Caco-2 (cell line): ENCODE results near the gene ATP8B1. TPM values are rescaled to one million over a fixed set of nuclear protein-coding genes. Genes with fewer than 3 reads are reported as not detected.

Source experiments
- BruUV-seq: library from RNA; stranded (reverse); fragments of 400-500 nt; replicated peaks from 2 replicates; lab custom pipeline; 2021; lab: Mats Ljungman, UMichigan
- CTCF ChIA-PET: fragments of 300-600 bp; sonication (Branson Sonifier 250); formaldehyde crosslinking; loops from one replicate; lab custom pipeline; 2022; ENCODE audit warnings: antibody characterized with exemption; lab: Charles Lee
- POLR2A ChIA-PET: fragments of 300-600 bp; sonication (Branson Sonifier 250); formaldehyde crosslinking; loops from one replicate; lab custom pipeline; 2022; ENCODE audit warnings: antibody characterized with exemption; lab: Charles Lee
- DNase-seq, 2 experiments: peaks; one replicate each; pipeline versions ENCODE4 v3.0.0 to v3.0.0-alpha.2; 2020 to 2022
- H3K27me3 ChIP-seq: replicated peaks from 2 replicates; pipeline ENCODE4 v1.6.0; 2011; ENCODE audit warnings: low read length; ENCODE audit not compliant: control insufficient read depth, insufficient read depth
- H3K36me3 ChIP-seq: 2 replicates; pipeline ENCODE4 v1.5.1; 2011; ENCODE audit warnings: low read length; ENCODE audit not compliant: control insufficient read depth, insufficient read depth
- H3K4me1 ChIP-seq: fragments of 250-450 bp; sonication (Bioruptor Pico); 2 replicates; pipeline ENCODE4 v1.5.1; 2020; ENCODE audit warnings: mild to moderate bottlenecking
- H3K4me3 ChIP-seq: 2 replicates; pipeline ENCODE4 v1.5.1; 2011; ENCODE audit warnings: low read depth, mild to moderate bottlenecking, control low read depth, low read length
- H3K9me3 ChIP-seq: fragments of 250-450 bp; sonication (Bioruptor Pico); 2 replicates; pipeline ENCODE4 v1.5.1; 2020; ENCODE audit warnings: mild to moderate bottlenecking, moderate library complexity
- H3K27ac Mint-ChIP-seq: one replicate; pipeline ENCODE4 v1.8.0; 2022; ENCODE audit warnings: mixed read lengths; ENCODE audit not compliant: unreplicated experiment
- H3K27me3 Mint-ChIP-seq: one replicate; pipeline ENCODE4 v1.8.0; 2022; ENCODE audit warnings: mixed read lengths; ENCODE audit not compliant: insufficient read depth, unreplicated experiment
- H3K36me3 Mint-ChIP-seq: one replicate; pipeline ENCODE4 v1.8.0; 2022; ENCODE audit warnings: mild to moderate bottlenecking, mixed read lengths; ENCODE audit not compliant: insufficient read depth, unreplicated experiment
- H3K4me1 Mint-ChIP-seq: one replicate; pipeline ENCODE4 v1.8.0; 2022; ENCODE audit warnings: low read depth, mixed read lengths; ENCODE audit not compliant: unreplicated experiment
- H3K4me3 Mint-ChIP-seq: one replicate; pipeline ENCODE4 v1.8.0; 2022; ENCODE audit warnings: mild to moderate bottlenecking, moderate library complexity, mixed read lengths; ENCODE audit not compliant: unreplicated experiment
- H3K9me3 Mint-ChIP-seq: one replicate; pipeline ENCODE4 v1.8.0; 2022; ENCODE audit warnings: mixed read lengths; ENCODE audit not compliant: unreplicated experiment
- intact Hi-C: fragments of 100-400 bp; cut with micrococcal nuclease; formaldehyde crosslinking; loops from one replicate; pipeline ENCODE4 v1.10.0; 2022; ENCODE audit not compliant: unreplicated experiment
- total RNA-seq: library from RNA; stranded (reverse); gene quantifications from 2 replicates; pipeline ENCODE4 v1.2.3, GENCODE V29; 2022
- TF ChIP-seq, protein P1 (sequence below), 2 experiments: fragments of 200-600 bp in 1 of 2; IDR thresholded peaks; 1 replicate in 1 of 2; 2 replicates in 1 of 2; pipeline versions ENCODE4 v1.5.1 to v1.8.0; 2011 to 2022; ENCODE audit warnings: antibody characterized with exemption in 1 of 2, control low read depth in 1 of 2, inconsistent platforms in 1 of 2, low read depth in 1 of 2, low read length in 1 of 2, mild to moderate bottlenecking in 1 of 2, moderate library complexity in 1 of 2; ENCODE audit not compliant: insufficient read depth in 1 of 2, severe bottlenecking in 1 of 2, unreplicated experiment in 1 of 2

ATP8B1 gene
- total RNA-seq, 1 experiment from 2014 or later = 31.6 TPM

DNA sequence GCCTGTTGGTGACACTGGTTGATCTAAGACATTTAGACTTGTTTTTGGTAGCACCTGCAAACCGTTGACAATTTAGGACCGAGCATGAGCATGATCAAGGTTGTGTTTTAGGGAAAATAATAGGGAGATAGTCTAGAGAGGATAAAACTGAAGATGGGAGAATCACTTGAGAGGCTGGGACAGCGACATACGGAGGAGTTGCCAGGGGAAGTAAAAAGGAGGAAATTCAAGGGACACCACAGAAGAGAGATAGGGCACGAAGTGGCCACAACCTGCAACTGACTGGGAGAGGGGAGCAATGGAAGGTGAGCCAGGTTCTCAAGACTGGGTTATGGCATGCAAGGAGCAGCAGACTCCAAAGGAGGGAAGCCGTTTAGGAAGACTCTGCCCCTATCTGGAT, 1.4 kb upstream of the ATP8B1 start:
- peak overlapping the region; percentile 81 for H3K4me3 Mint-ChIP-seq
- Histone ChIP-seq H3K4me3 (no peak overlapping the region), H3K36me3 (no peaks in the 10 kb centered on the region), H3K9me3 (no peaks in the 10 kb centered on the region), H3K27me3 (no peaks in the 10 kb centered on the region), H3K4me1 (no peaks in the 10 kb centered on the region)
- BruUV-seq = no TSS peak
- no peak for DNase-seq
- ChIA-PET POLR2A (no interaction called here), CTCF (no interaction called here)
- TF ChIP-seq, protein P1, sequence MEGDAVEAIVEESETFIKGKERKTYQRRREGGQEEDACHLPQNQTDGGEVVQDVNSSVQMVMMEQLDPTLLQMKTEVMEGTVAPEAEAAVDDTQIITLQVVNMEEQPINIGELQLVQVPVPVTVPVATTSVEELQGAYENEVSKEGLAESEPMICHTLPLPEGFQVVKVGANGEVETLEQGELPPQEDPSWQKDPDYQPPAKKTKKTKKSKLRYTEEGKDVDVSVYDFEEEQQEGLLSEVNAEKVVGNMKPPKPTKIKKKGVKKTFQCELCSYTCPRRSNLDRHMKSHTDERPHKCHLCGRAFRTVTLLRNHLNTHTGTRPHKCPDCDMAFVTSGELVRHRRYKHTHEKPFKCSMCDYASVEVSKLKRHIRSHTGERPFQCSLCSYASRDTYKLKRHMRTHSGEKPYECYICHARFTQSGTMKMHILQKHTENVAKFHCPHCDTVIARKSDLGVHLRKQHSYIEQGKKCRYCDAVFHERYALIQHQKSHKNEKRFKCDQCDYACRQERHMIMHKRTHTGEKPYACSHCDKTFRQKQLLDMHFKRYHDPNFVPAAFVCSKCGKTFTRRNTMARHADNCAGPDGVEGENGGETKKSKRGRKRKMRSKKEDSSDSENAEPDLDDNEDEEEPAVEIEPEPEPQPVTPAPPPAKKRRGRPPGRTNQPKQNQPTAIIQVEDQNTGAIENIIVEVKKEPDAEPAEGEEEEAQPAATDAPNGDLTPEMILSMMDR (IDR thresholded peaks at IDR 0.05; ENCODE audit: insufficient read depth in 1 of 2, low read depth in 1 of 2, low read length in 1 of 2, severe bottlenecking in 1 of 2, unreplicated experiment in 1 of 2) = no peak
- no peaks in the 10 kb centered on the region for H3K9me3 Mint-ChIP-seq
- no peaks in the 10 kb centered on the region for H3K27me3 Mint-ChIP-seq
- intact Hi-C loops = loop anchor here (5.0 kb wide), 4 partner anchors 42 to 87 kb away; no protein-coding TSS in a partner anchor
- H3K27ac Mint-ChIP-seq = no peak overlapping the region
- H3K4me1 Mint-ChIP-seq = peaks cover 7% of the 10 kb centered on the region
- H3K36me3 Mint-ChIP-seq = peaks cover 6% of the 10 kb centered on the region

DNA sequence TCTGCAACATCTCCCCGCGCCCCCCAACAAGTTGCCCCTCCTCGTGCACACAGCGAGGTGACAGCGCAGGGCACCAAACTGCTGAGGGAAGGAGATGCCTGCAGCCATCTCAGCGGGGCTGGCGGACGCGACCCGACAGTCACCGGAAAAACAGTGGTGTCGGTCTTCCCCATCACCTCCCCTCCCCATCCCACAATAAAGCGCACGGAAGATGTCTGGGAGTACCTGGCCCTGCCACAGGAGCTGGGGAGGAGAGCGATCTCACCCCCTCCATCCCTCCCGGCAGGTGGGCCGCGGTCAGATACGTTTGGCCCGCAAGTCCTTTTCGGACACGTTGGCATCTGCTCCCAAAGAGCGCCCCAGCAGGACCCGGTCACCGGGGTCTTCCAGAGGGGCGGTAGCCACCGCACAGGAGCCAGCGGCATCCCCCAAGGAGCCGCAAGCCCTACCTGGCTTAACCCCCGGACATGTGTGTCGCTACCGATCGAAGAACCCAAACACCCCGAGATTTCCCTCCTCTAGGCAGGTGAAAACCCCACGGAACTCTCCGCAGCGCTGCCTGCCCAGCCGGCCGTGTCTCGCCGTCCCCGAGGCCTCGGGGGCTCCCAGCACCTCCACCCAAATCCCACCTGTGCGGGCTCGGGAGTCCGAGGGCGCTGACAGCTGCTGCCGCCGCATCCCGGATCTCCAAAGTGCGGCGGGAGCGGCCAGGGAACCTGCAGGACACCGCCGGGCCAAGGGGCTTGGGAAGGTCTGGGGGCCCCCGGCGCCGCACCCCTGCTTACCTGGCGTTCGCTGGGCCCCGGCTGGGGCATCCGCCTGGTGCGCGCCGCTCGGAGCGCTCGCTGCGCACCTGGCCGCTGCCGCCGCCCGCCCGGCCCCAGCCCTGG, 657 bp downstream of the ATP8B1 start:
- peak overlapping the region; percentile 50 for H3K27ac Mint-ChIP-seq
- peaks cover 7% of the 10 kb centered on the region for H3K4me1 Mint-ChIP-seq
- H3K36me3 Mint-ChIP-seq = peaks cover 6% of the 10 kb centered on the region
- ChIA-PET POLR2A (interaction anchor here (0.5 to 1.1 kb wide), 2 partner anchors 30 to 868 kb away, joined by 3 to 6 read pairs; no protein-coding TSS in a partner anchor), CTCF (no interaction called here)
- Histone ChIP-seq H3K27me3 (no peaks in the 10 kb centered on the region), H3K4me1 (peaks cover 4% of the 10 kb centered on the region; the same call in 1 of the 2 replicates), H3K4me3 (peak overlapping the region; percentile 79), H3K36me3 (no peaks in the 10 kb centered on the region), H3K9me3 (no peaks in the 10 kb centered on the region)
- H3K9me3 Mint-ChIP-seq = no peaks in the 10 kb centered on the region
- H3K4me3 Mint-ChIP-seq = peak overlapping the region; percentile 81
- intact Hi-C loops = loop anchor here (2.0 to 5.0 kb wide), 5 partner anchors 30 to 85 kb away; no protein-coding TSS in a partner anchor
- no peaks in the 10 kb centered on the region for H3K27me3 Mint-ChIP-seq
- TF ChIP-seq, protein P1 (IDR thresholded peaks at IDR 0.05; ENCODE audit: insufficient read depth in 1 of 2, low read depth in 1 of 2, low read length in 1 of 2, severe bottlenecking in 1 of 2, unreplicated experiment in 1 of 2) = no peak
- BruUV-seq = no TSS peak
- peak; percentile 17 to 34 for DNase-seq

DNA sequence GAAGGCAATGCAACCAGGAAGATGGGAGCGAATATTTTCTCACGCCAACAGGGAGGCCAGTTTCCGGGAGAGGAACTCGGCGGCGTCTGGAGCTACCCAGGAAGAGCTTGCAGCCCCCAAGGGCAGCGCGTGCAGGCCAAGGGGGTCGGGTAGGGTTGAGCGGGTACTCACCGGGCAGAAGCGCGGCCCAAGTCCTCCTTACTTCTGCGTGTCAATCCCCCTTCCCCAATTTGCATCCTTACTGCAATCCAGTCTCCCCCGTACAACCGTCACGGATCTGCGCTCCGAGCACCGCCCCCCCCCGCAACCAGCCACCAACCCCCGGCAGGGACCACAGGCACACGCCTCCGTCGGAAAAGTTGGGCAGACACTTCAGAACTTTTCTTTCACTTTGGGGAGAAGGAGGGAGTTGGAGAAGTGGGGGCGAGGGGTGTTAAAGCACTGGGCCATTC, 1.3 kb downstream of the ATP8B1 start:
- Histone ChIP-seq H3K4me1 (peaks cover 7% of the 10 kb centered on the region), H3K4me3 (peak overlapping the region; percentile 79), H3K27me3 (no peaks in the 10 kb centered on the region), H3K36me3 (no peaks in the 10 kb centered on the region), H3K9me3 (no peaks in the 10 kb centered on the region)
- H3K27ac Mint-ChIP-seq = peak overlapping the region; percentile 50
- H3K9me3 Mint-ChIP-seq = no peaks in the 10 kb centered on the region
- H3K27me3 Mint-ChIP-seq = no peaks in the 10 kb centered on the region
- H3K4me1 Mint-ChIP-seq = peaks cover 12% of the 10 kb centered on the region
- peaks cover 12% of the 10 kb centered on the region for H3K36me3 Mint-ChIP-seq
- BruUV-seq = no TSS peak
- peak in 1 of 2 experiments; percentile 15 for DNase-seq
- POLR2A ChIA-PET = no interaction called here
- CTCF ChIA-PET = no interaction called here
- peak overlapping the region; percentile 81 for H3K4me3 Mint-ChIP-seq
- intact Hi-C loops = loop anchor here (2.0 to 5.0 kb wide), 5 partner anchors 31 to 84 kb away; no protein-coding TSS in a partner anchor
- TF ChIP-seq, protein P1 (IDR thresholded peaks at IDR 0.05; ENCODE audit: insufficient read depth in 1 of 2, low read depth in 1 of 2, low read length in 1 of 2, severe bottlenecking in 1 of 2, unreplicated experiment in 1 of 2) = no peak
